HCT116 (cell line): ENCODE measurements around the gene LAMP5. TPM values are rescaled to one million over a fixed set of nuclear protein-coding genes. Genes with fewer than 3 reads are reported as not detected.

Experiments
- ATAC-seq: fragments of 200-7000 bp; cut with Tn5 transposase; 2 replicates; pipeline ENCODE4 v1.9.1; 2020; ENCODE audit warnings: mild to moderate bottlenecking, moderate library complexity
- BruUV-seq: library from RNA; stranded (reverse); fragments of 400-500 nt; replicated peaks from 2 replicates; lab custom pipeline; 2021; lab: Mats Ljungman, UMichigan
- CTCF ChIA-PET: fragments of 300-600 bp; sonication (Branson Sonifier 250); formaldehyde crosslinking; loops from one replicate; lab custom pipeline; 2021; ENCODE audit warnings: antibody characterized with exemption; lab: Charles Lee
- POLR2A ChIA-PET: fragments of 300-600, 350-600 bp; sonication (Branson Sonifier 250); formaldehyde crosslinking; loops from one replicate; lab custom pipeline; 2021; ENCODE audit warnings: antibody characterized with exemption; lab: Charles Lee
- RAD21 ChIA-PET, 2 experiments: fragments of 300-600 bp; sonication (Branson Sonifier 250); formaldehyde crosslinking; loops; one replicate each; lab custom pipeline; 2023; ENCODE audit warnings: low total read pairs in 2 of 2; ENCODE audit not compliant: uncharacterized antibody in 2 of 2, unreplicated experiment in 2 of 2, low non-redundant PET in 1 of 2; lab: Charles Lee
- DNase-seq: peaks from one replicate; pipeline ENCODE4 v3.0.0-alpha.2; 2010; ENCODE audit warnings: low read depth, low spot score
- H2AFZ ChIP-seq: fragments of 200-600 bp; shearing (Covaris generic), sonication (generic); 2 replicates; pipeline ENCODE4 v1.6.1; 2017; ENCODE audit warnings: low read depth, mixed run types, mixed read lengths, antibody characterized with exemption, low read length; ENCODE audit not compliant: poor library complexity, severe bottlenecking
- H3K27ac ChIP-seq: 2 replicates; pipeline ENCODE4 v1.5.1; 2012; ENCODE audit warnings: low read depth, low read length
- H3K27me3 ChIP-seq: fragments of 200-600 bp; sonication (generic); 2 replicates; pipeline ENCODE4 v1.6.1; 2016; ENCODE audit warnings: mixed run types, low read length, mixed read lengths; ENCODE audit not compliant: insufficient read depth
- H3K36me3 ChIP-seq, 2 experiments: fragments of 200-500 bp in 1 of 2; fragments of 200-600 bp in 1 of 2; sonication (Bioruptor generic) in 1 of 2; sonication (generic) in 1 of 2; 2 replicates each; pipeline versions ENCODE4 v1.5.1 to v1.6.1; 2014 to 2016; ENCODE audit warnings: low read length in 2 of 2, inconsistent platforms in 1 of 2, mixed read lengths in 1 of 2, mixed run types in 1 of 2; ENCODE audit not compliant: insufficient read depth in 2 of 2, control insufficient read depth in 1 of 2
- H3K4me1 ChIP-seq, 2 experiments: fragments of 200-600 bp in 1 of 2; sonication (generic) in 1 of 2; 2 replicates each; pipeline versions ENCODE4 v1.5.1 to v1.6.1; 2012 to 2017; ENCODE audit warnings: low read length in 2 of 2, inconsistent platforms in 1 of 2, mild to moderate bottlenecking in 1 of 2, mixed read lengths in 1 of 2, mixed run types in 1 of 2, moderate library complexity in 1 of 2; ENCODE audit not compliant: insufficient read depth in 2 of 2, control insufficient read depth in 1 of 2
- H3K4me2 ChIP-seq: fragments of 200-600 bp; sonication (generic); 2 replicates; pipeline ENCODE4 v1.6.1; 2017; ENCODE audit warnings: mixed run types, low read length, mixed read lengths
- H3K4me3 ChIP-seq, 2 experiments: fragments of 200-600 bp in 1 of 2; sonication (generic) in 1 of 2; replicated peaks in 1 of 2; 2 replicates each; pipeline ENCODE4 v1.5.1; 2011 to 2016; ENCODE audit warnings: low read length in 2 of 2, control low read depth in 1 of 2, low read depth in 1 of 2, mild to moderate bottlenecking in 1 of 2, mixed read lengths in 1 of 2, mixed run types in 1 of 2
- H3K79me2 ChIP-seq: fragments of 200-600 bp; sonication (generic); 2 replicates; pipeline ENCODE4 v1.6.1; 2017; ENCODE audit warnings: mild to moderate bottlenecking, mixed run types, low read length, moderate library complexity, mixed read lengths; ENCODE audit not compliant: insufficient read depth
- H3K9ac ChIP-seq: fragments of 200-600 bp; sonication (generic); 2 replicates; pipeline ENCODE4 v1.6.1; 2016; ENCODE audit warnings: low read length, mixed read lengths
- H3K9me2 ChIP-seq: fragments of 200-600 bp; sonication (generic), shearing (Covaris generic); 2 replicates; pipeline ENCODE4 v1.6.1; 2017; ENCODE audit warnings: mixed run types, mild to moderate bottlenecking, moderate library complexity; ENCODE audit not compliant: insufficient read depth
- H3K9me3 ChIP-seq, 2 experiments: fragments of 200-500 bp in 1 of 2; fragments of 200-600 bp in 1 of 2; sonication (Bioruptor generic) in 1 of 2; sonication (generic) in 1 of 2; 2 replicates each; pipeline ENCODE4 v1.6.1; 2014 to 2017; ENCODE audit warnings: low read length in 2 of 2, mixed read lengths in 2 of 2, inconsistent platforms in 1 of 2, low read depth in 1 of 2, mild to moderate bottlenecking in 1 of 2, mixed run types in 1 of 2, moderate library complexity in 1 of 2; ENCODE audit not compliant: control insufficient read depth in 1 of 2, insufficient read depth in 1 of 2
- H4K20me1 ChIP-seq: fragments of 200-600 bp; sonication (generic), shearing (Covaris generic); 2 replicates; pipeline ENCODE4 v1.6.1; 2017; ENCODE audit warnings: mixed run types, mild to moderate bottlenecking, moderate library complexity; ENCODE audit not compliant: insufficient read depth
- CTCF ChIP-seq, 3 experiments: fragments of 200-600 bp in 1 of 3; sonication (generic) in 1 of 3; IDR thresholded peaks in 2 of 3; conservative IDR thresholded peaks in 1 of 3; 2 replicates each; pipeline ENCODE4 v1.5.1; 2012 to 2017; ENCODE audit warnings: low read depth in 2 of 3, low read length in 2 of 3, antibody characterized with exemption in 1 of 3, borderline replicate concordance in 1 of 3, control low read depth in 1 of 3, mild to moderate bottlenecking in 1 of 3, mixed read lengths in 1 of 3, mixed run types in 1 of 3, moderate library complexity in 1 of 3; ENCODE audit not compliant: insufficient read depth in 1 of 3
- RAD21 ChIP-seq: IDR thresholded peaks from 2 replicates; pipeline ENCODE4 v1.6.1; 2012; ENCODE audit warnings: low read depth, mild to moderate bottlenecking
- SIN3A ChIP-seq: IDR thresholded peaks from 2 replicates; pipeline ENCODE4 v1.6.1; 2012; ENCODE audit warnings: low read depth
- SRF ChIP-seq: IDR thresholded peaks from 2 replicates; pipeline ENCODE4 v1.6.1; 2012; ENCODE audit warnings: low read depth
- TCF7L2 ChIP-seq: IDR thresholded peaks from 2 replicates; pipeline ENCODE4 v1.7.0; 2011; ENCODE audit warnings: borderline replicate concordance, inconsistent platforms; ENCODE audit not compliant: insufficient read depth, insufficient read length; ENCODE audit errors: extremely low read depth
- YY1 ChIP-seq: IDR thresholded peaks from 2 replicates; pipeline ENCODE4 v1.6.1; 2011; ENCODE audit warnings: low read length, low read depth, moderate library complexity, mild to moderate bottlenecking; ENCODE audit not compliant: insufficient replicate concordance; ENCODE audit errors: extremely low read depth
- intact Hi-C: fragments of 100-400 bp; cut with micrococcal nuclease; formaldehyde crosslinking; loops from 2 replicates; pipeline ENCODE4 v1.10.0; 2022
- total RNA-seq: library from RNA; stranded (reverse); gene quantifications from one replicate; pipeline ENCODE4 v1.2.1, GENCODE V29; 2021; ENCODE audit not compliant: unreplicated experiment
- TF ChIP-seq, protein P1 (sequence below): IDR thresholded peaks from 2 replicates; pipeline ENCODE4 v1.6.1; 2012
- TF ChIP-seq, protein P2 (sequence below): IDR thresholded peaks from 2 replicates; pipeline ENCODE4 v1.6.1; 2011; ENCODE audit warnings: mild to moderate bottlenecking, low read length, moderate library complexity; ENCODE audit not compliant: insufficient replicate concordance; ENCODE audit errors: extremely low read depth

The LAMP5 gene
- total RNA-seq, 1 experiment from 2014 or later: not detected

DNA sequence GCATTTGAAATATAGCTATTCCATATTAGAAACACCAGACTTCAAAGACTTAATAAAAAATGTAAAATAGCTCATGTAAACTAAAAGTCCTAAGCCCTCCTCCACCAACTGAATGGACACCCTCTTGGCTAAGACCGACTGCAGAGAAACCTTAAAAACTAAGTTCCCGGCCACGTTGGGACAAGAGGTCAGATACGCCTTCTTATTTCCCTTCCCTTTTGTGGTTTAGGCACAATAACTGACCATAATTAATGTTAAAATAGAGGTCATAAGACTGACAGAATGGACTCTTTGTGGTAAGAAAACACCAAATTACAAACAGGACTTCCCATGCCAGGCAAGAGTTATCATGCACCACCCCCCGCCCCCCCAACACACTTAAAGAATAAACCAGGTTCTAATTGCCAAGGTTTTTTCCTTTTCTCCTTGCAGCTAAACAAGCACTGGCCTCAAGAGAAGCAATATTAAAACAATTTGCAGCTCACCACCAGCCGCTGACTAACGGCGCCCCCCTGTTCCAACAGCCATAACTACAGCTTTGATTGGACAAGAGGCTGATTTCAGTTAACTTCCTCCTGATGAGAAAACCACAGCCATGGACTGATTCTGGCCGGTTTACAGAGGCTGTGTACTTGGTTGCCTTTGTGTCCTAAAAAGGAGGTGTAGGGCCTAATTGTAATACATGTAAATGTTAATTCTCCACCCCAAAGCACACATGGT lies 10.7 kb upstream of the LAMP5 start:
- Histone ChIP-seq H3K4me2 (no peak overlapping the region), H3K27ac (no peak overlapping the region), H3K9me2 (no peaks in the 10 kb centered on the region), H4K20me1 (no peaks in the 10 kb centered on the region), H2AFZ (no peak overlapping the region), H3K9me3 (no peaks in the 10 kb centered on the region), H3K4me1 (no peaks in the 10 kb centered on the region), H3K36me3 (no peaks in the 10 kb centered on the region), H3K9ac (no peak overlapping the region), H3K4me3 (no peak overlapping the region), H3K79me2 (no peaks in the 10 kb centered on the region), H3K27me3 (no peaks in the 10 kb centered on the region; the same call in 1 of the 2 replicates)
- TF ChIP-seq RAD21 (peak; percentile 15; the same call in 1 of the 2 replicates), YY1 (no peak), CTCF (IDR thresholded peaks at IDR 0.05 in 2 of 3, conservative IDR thresholded peaks at IDR 0.05 in 1 of 3; ENCODE audit: borderline replicate concordance in 1 of 3, insufficient read depth in 1 of 3, low read depth in 2 of 3, low read length in 2 of 3) (peak in 1 of 3 experiments; percentile 26; a peak in 1 of 6 replicates), SRF (no peak)
- ChIA-PET RAD21 (no interaction called here), CTCF (interaction anchor here (0.7 to 1.2 kb wide), 4 partner anchors 45 to 1808 kb away, joined by 3 to 6 read pairs (median 4); no protein-coding TSS in a partner anchor), POLR2A (no interaction called here)
- peak; percentile 59; the same call in 1 of the 2 replicates for ATAC-seq
- no TSS peak for BruUV-seq
- no peak for DNase-seq
- intact Hi-C loops: no loop called here

GRCh38 chr20:9506280-9506821 lies 8.0 kb upstream of the LAMP5 start:
- Histone ChIP-seq H3K9me3 (no peaks in the 10 kb centered on the region), H3K27ac (no peak overlapping the region), H3K36me3 (no peaks in the 10 kb centered on the region), H3K4me1 (no peaks in the 10 kb centered on the region), H3K4me2 (no peak overlapping the region), H3K9me2 (no peaks in the 10 kb centered on the region), H3K79me2 (no peaks in the 10 kb centered on the region), H3K4me3 (no peak overlapping the region), H2AFZ (no peak overlapping the region), H3K9ac (no peak overlapping the region), H4K20me1 (no peaks in the 10 kb centered on the region; the same call in 1 of the 2 replicates), H3K27me3 (peaks cover 6% of the 10 kb centered on the region; the same call in 1 of the 2 replicates)
- ChIA-PET POLR2A (no interaction called here), RAD21 (no interaction called here), CTCF (no interaction called here)
- DNase-seq (no peak), ATAC-seq (no peak)
- intact Hi-C loops: no loop called here
- BruUV-seq: no TSS peak
- TF ChIP-seq YY1 (no peak), TCF7L2 (no peak), SIN3A (no peak), CTCF (IDR thresholded peaks at IDR 0.05 in 2 of 3, conservative IDR thresholded peaks at IDR 0.05 in 1 of 3; ENCODE audit: borderline replicate concordance in 1 of 3, insufficient read depth in 1 of 3, low read depth in 2 of 3, low read length in 2 of 3) (no peak), SRF (no peak)
- TF ChIP-seq, protein P1, sequence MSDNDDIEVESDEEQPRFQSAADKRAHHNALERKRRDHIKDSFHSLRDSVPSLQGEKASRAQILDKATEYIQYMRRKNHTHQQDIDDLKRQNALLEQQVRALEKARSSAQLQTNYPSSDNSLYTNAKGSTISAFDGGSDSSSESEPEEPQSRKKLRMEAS: no peak
- TF ChIP-seq, protein P2, sequence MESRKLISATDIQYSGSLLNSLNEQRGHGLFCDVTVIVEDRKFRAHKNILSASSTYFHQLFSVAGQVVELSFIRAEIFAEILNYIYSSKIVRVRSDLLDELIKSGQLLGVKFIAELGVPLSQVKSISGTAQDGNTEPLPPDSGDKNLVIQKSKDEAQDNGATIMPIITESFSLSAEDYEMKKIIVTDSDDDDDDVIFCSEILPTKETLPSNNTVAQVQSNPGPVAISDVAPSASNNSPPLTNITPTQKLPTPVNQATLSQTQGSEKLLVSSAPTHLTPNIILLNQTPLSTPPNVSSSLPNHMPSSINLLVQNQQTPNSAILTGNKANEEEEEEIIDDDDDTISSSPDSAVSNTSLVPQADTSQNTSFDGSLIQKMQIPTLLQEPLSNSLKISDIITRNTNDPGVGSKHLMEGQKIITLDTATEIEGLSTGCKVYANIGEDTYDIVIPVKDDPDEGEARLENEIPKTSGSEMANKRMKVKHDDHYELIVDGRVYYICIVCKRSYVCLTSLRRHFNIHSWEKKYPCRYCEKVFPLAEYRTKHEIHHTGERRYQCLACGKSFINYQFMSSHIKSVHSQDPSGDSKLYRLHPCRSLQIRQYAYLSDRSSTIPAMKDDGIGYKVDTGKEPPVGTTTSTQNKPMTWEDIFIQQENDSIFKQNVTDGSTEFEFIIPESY: no peak
